HepG2 (cell line): Measurements from ENCODE around the gene DHX57. TPM values are rescaled to one million over a fixed set of nuclear protein-coding genes. Genes with fewer than 3 reads are reported as not detected.

ENCODE experiments used
- ATAC-seq: fragments of 200-7000 bp; cut with Tn5 transposase; 3 replicates; pipeline ENCODE4 v1.9.1; 2020; ENCODE audit warnings: mild to moderate bottlenecking, moderate library complexity
- BruUV-seq: library from RNA; stranded (reverse); fragments of 400-500 nt; replicated peaks from 2 replicates; lab custom pipeline; 2021; lab: Mats Ljungman, UMichigan
- CTCF ChIA-PET: fragments of 300-600 bp; formaldehyde crosslinking; extraction: SDS; loops from one replicate; lab custom pipeline; 2021; ENCODE audit warnings: low total read pairs, inconsistent platforms, low intra/inter-chr PET ratio; lab: Yijun Ruan, JAX
- POLR2A ChIA-PET: fragments of 350-600 bp; sonication (Branson Sonifier 250); formaldehyde crosslinking; loops from one replicate; lab custom pipeline; 2020; ENCODE audit warnings: antibody characterized with exemption, inconsistent platforms; lab: Yijun Ruan, JAX
- DNase-seq: peaks from one replicate; pipeline ENCODE4 v3.0.0-alpha.2; 2015; ENCODE audit warnings: low spot score
- FAIRE-seq: peaks from 3 replicates; lab custom pipeline; 2011; peaks lifted over from hg19 to GRCh38; lab: Jason Lieb, UNC
- H2AFZ ChIP-seq: one replicate; pipeline ENCODE4 v1.6.1; 2011; ENCODE audit warnings: low read length, inconsistent platforms
- H3K27ac ChIP-seq: fragments of 300-600 bp; 3 replicates; pipeline ENCODE4 v1.8.0; 2011; ENCODE audit warnings: mixed run types, mild to moderate bottlenecking, mixed read lengths, low read length, inconsistent platforms; ENCODE audit not compliant: insufficient read depth; ENCODE audit errors: extremely low read length
- H3K27me3 ChIP-seq, 2 experiments: fragments of 200-600 bp in 1 of 2; 2 replicates in 1 of 2; 3 replicates in 1 of 2; pipeline versions ENCODE4 v1.6.0 to v1.8.0; 2011; ENCODE audit warnings: low read length in 2 of 2, mild to moderate bottlenecking in 2 of 2, moderate library complexity in 2 of 2, inconsistent platforms in 1 of 2; ENCODE audit not compliant: insufficient read depth in 2 of 2, control insufficient read depth in 1 of 2
- H3K36me3 ChIP-seq, 2 experiments: fragments of 200-600 bp in 1 of 2; replicated peaks in 1 of 2; 2 replicates in 1 of 2; 3 replicates in 1 of 2; pipeline versions ENCODE4 v1.5.1 to v1.8.0; 2011; ENCODE audit warnings: low read length in 2 of 2, inconsistent platforms in 1 of 2; ENCODE audit not compliant: insufficient read depth in 2 of 2, control insufficient read depth in 1 of 2
- H3K4me1 ChIP-seq: 2 replicates; pipeline ENCODE4 v1.5.1; 2012; ENCODE audit warnings: low read length, inconsistent platforms; ENCODE audit not compliant: insufficient read depth
- H3K4me2 ChIP-seq: 2 replicates; pipeline ENCODE4 v1.6.0; 2011; ENCODE audit warnings: low read depth, low read length, inconsistent platforms
- H3K4me3 ChIP-seq, 3 experiments: fragments of 200-600 bp in 1 of 3; sonication (generic), shearing (Covaris generic) in 1 of 3; replicated peaks in 1 of 3; 2 replicates each; pipeline ENCODE4 v1.5.1; 2011 to 2016; ENCODE audit warnings: low read length in 3 of 3, inconsistent platforms in 2 of 3, low read depth in 2 of 3, mild to moderate bottlenecking in 2 of 3, control low read depth in 1 of 3, mixed read lengths in 1 of 3; ENCODE audit not compliant: insufficient read depth in 1 of 3
- H3K79me2 ChIP-seq: one replicate; pipeline ENCODE4 v1.6.1; 2011; ENCODE audit warnings: low read length, inconsistent platforms; ENCODE audit not compliant: insufficient read depth
- H3K9ac ChIP-seq: 2 replicates; pipeline ENCODE4 v1.6.0; 2011; ENCODE audit warnings: mild to moderate bottlenecking, low read depth, low read length, inconsistent platforms; ENCODE audit not compliant: insufficient read depth
- H3K9me3 ChIP-seq: 2 replicates; pipeline ENCODE4 v1.5.1; 2012; ENCODE audit warnings: mild to moderate bottlenecking, low read length
- H4K20me1 ChIP-seq: 2 replicates; pipeline ENCODE4 v1.6.0; 2011; ENCODE audit warnings: inconsistent platforms, mild to moderate bottlenecking, low read length, moderate library complexity; ENCODE audit not compliant: insufficient read depth
- CENPX ChIP-seq: sonication (generic); formaldehyde crosslinking; IDR thresholded peaks from 2 replicates; pipeline ENCODE4 v1.9.0; 2021; ENCODE audit warnings: mild to moderate bottlenecking, missing genetic modification reagents, moderate library complexity
- HMG20B ChIP-seq: conservative IDR thresholded peaks from 2 replicates; pipeline ENCODE4 v1.6.1; 2016; ENCODE audit warnings: missing genetic modification reagents, missing compliant biosample characterization
- KLF12 ChIP-seq: sonication (generic); formaldehyde crosslinking; IDR thresholded peaks from 2 replicates; pipeline ENCODE4 v1.4.0; 2020; ENCODE audit warnings: missing genetic modification reagents, borderline replicate concordance
- PHF21A ChIP-seq: sonication (generic); formaldehyde crosslinking; IDR thresholded peaks from 2 replicates; pipeline ENCODE4 v1.5.0; 2020; ENCODE audit warnings: mild to moderate bottlenecking, missing genetic modification reagents
- SIN3A ChIP-seq: IDR thresholded peaks from 2 replicates; pipeline ENCODE4 v1.6.1; 2011; ENCODE audit warnings: low read depth, mild to moderate bottlenecking, control low read depth, low read length, borderline replicate concordance
- SMAD1 ChIP-seq: sonication (generic); formaldehyde crosslinking; IDR thresholded peaks from 2 replicates; pipeline ENCODE4 v1.4.0; 2020; ENCODE audit warnings: missing genetic modification reagents, low read depth, mild to moderate bottlenecking, borderline replicate concordance
- SNAI1 ChIP-seq: sonication (generic); formaldehyde crosslinking; IDR thresholded peaks from 2 replicates; pipeline ENCODE4 v1.5.0; 2020; ENCODE audit warnings: mild to moderate bottlenecking, missing genetic modification reagents, borderline replicate concordance
- SP1 ChIP-seq, 2 experiments: fragments of 450-650 bp in 1 of 2; sonication (generic) in 1 of 2; formaldehyde crosslinking in 1 of 2; IDR thresholded peaks; 2 replicates each; pipeline versions ENCODE4 v1.4.0 to v1.6.1; 2016 to 2020; ENCODE audit warnings: missing genetic modification reagents in 1 of 2
- TCF7 ChIP-seq: sonication (generic); IDR thresholded peaks from 2 replicates; pipeline ENCODE4 v1.6.1; 2016; ENCODE audit warnings: antibody characterized with exemption, low read depth
- ZFYVE20 ChIP-seq: sonication (generic); formaldehyde crosslinking; IDR thresholded peaks from 2 replicates; pipeline ENCODE4 v1.8.0; 2023; ENCODE audit warnings: low read depth, mild to moderate bottlenecking, moderate library complexity, missing genetic modification reagents, borderline replicate concordance
- ZNF354B ChIP-seq: sonication (generic); formaldehyde crosslinking; IDR thresholded peaks from 2 replicates; pipeline ENCODE4 v1.8.0; 2022; ENCODE audit warnings: mild to moderate bottlenecking, missing genetic modification reagents
- ZNF7 ChIP-seq: IDR thresholded peaks from 2 replicates; pipeline ENCODE4 v1.6.1; 2016; ENCODE audit warnings: missing biosample characterization, missing genetic modification reagents
- ZNF772 ChIP-seq: sonication (generic); formaldehyde crosslinking; IDR thresholded peaks from 2 replicates; pipeline ENCODE4 v1.5.0; 2020; ENCODE audit warnings: mild to moderate bottlenecking, missing genetic modification reagents
- ZNF782 ChIP-seq: sonication (generic); formaldehyde crosslinking; IDR thresholded peaks from 2 replicates; pipeline ENCODE4 v1.4.0; 2020; ENCODE audit warnings: missing genetic modification reagents, mild to moderate bottlenecking, borderline replicate concordance
- WGBS: methylation state at CpG from one replicate; pipeline ENCODE4 v1.1.6; 2017; ENCODE audit warnings: low lambda C conversion rate; 5-methylcytosine and 5-hydroxymethylcytosine counted together
- in situ Hi-C: cut with HindIII; loops from 2 replicates; pipeline ENCODE4 v1.10.0; 2017; ENCODE audit warnings: low pct_unique_long_range_greater_than_20kb; ENCODE audit not compliant: extremely low pct_ligation_motif_present
- intact Hi-C: fragments of 100-400 bp; cut with micrococcal nuclease; formaldehyde crosslinking; loops from one replicate; pipeline ENCODE4 v1.10.0; 2022; ENCODE audit not compliant: unreplicated experiment
- polyA plus RNA-seq, 8 experiments: library from polyadenylated mRNA; depleted of rRNA in 3 of 8; stranded (reverse) in 7 of 8; unstranded in 1 of 8; fragments of >200 nt; fragmentation: Illumina TruSeq in 4 of 8; extraction: Trizol in 4 of 8; gene quantifications; 2 replicates each; pipeline versions ENCODE4 v1.2.1 to v1.2.3, GENCODE V29; 2011 to 2016; ENCODE audit warnings: low read depth in 4 of 8, missing spikeins in 1 of 8, mixed read lengths in 1 of 8; ENCODE audit not compliant: insufficient read depth in 1 of 8
- total RNA-seq, 5 experiments: library from RNA; depleted of rRNA; stranded (reverse); fragments of >200 nt; fragmentation: Illumina TruSeq; extraction: Trizol; gene quantifications; 2 replicates each; pipeline ENCODE4 v1.2.3, GENCODE V29; 2016; ENCODE audit warnings: low read depth in 1 of 5
- TF ChIP-seq, protein P1 (sequence below): sonication (generic); formaldehyde crosslinking; IDR thresholded peaks from 2 replicates; pipeline ENCODE4 v1.5.1; 2020; ENCODE audit warnings: mild to moderate bottlenecking, missing genetic modification reagents, borderline replicate concordance
- TF ChIP-seq, protein P2 (sequence below): sonication (generic); formaldehyde crosslinking; IDR thresholded peaks from 2 replicates; pipeline ENCODE4 v1.5.0; 2020; ENCODE audit warnings: mild to moderate bottlenecking, missing genetic modification reagents, moderate library complexity
- TF ChIP-seq, protein P3 (sequence below): IDR thresholded peaks from 2 replicates; pipeline ENCODE4 v1.6.1; 2016; ENCODE audit warnings: missing compliant biosample characterization, missing genetic modification reagents, borderline replicate concordance

DHX57 gene
- total and polyA plus RNA-seq, 2 of the 13 experiments (the other 11 are each of a cell fraction or from before 2014, with no cell fraction given): 9.2 to 24.2 TPM

DNA sequence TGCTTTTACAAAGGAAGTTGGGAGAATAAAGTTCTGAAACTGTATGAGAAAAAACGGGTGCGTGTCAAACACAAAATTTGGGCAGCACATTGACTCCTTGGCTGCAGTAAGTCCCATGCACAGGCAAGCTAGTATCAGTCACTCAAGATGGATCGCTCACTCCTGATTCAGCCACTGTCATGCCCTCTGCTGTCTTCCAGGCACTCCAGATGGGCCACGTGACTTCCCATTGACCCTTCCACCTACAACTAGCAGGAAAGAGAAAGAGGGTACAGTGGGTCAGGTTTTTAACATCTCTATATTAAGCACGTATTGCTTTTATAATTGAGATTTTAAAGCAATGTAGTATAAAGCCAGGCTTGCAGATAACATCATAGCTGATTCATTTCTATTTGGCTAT lies 22.5 kb upstream of the DHX57 start:
- ATAC-seq (no peak), DNase-seq (no peak), FAIRE-seq (no peak)
- Histone ChIP-seq H3K79me2 (no peaks in the 10 kb centered on the region), H3K27ac (no peak overlapping the region), H3K9ac (no peak overlapping the region), H3K27me3 (peaks cover 0 to 10% of the 10 kb centered on the region in 2 experiments; a peak in 1 of 5 replicates), H3K4me3 (no peak overlapping the region), H3K9me3 (no peaks in the 10 kb centered on the region), H2AFZ (no peak overlapping the region), H4K20me1 (no peaks in the 10 kb centered on the region), H3K4me1 (0 out of 2 replicates have a peak, but pooled peaks cover 5% of the 10 kb centered on the region), H3K36me3 (no peaks in the 10 kb centered on the region), H3K4me2 (no peak overlapping the region)
- intact Hi-C loops: no loop called here
- POLR2A ChIA-PET: no interaction called here
- CTCF ChIA-PET: no interaction called here
- in situ Hi-C loops: no loop called here
- WGBS: 42% methylated on average over 5 of the region's 5 CpGs
- no TSS peak for BruUV-seq
- TF ChIP-seq ZNF7 (CRISPR knock-in tag) (no peak), KLF12 (CRISPR knock-in tag) (no peak), ZNF772 (CRISPR knock-in tag) (no peak), HMG20B (no peak), CENPX (no peak), SIN3A (no peak), ZFYVE20 (CRISPR knock-in tag) (no peak), SNAI1 (CRISPR knock-in tag) (no peak), SMAD1 (no peak), TCF7 (no peak), ZNF354B (CRISPR knock-in tag) (no peak), SP1 (IDR thresholded peaks at IDR 0.05) (no peak), SP1 (CRISPR knock-in tag; IDR thresholded peaks at IDR 0.05) (no peak), PHF21A (CRISPR knock-in tag) (no peak), ZNF782 (no peak)
- TF ChIP-seq, protein P1, sequence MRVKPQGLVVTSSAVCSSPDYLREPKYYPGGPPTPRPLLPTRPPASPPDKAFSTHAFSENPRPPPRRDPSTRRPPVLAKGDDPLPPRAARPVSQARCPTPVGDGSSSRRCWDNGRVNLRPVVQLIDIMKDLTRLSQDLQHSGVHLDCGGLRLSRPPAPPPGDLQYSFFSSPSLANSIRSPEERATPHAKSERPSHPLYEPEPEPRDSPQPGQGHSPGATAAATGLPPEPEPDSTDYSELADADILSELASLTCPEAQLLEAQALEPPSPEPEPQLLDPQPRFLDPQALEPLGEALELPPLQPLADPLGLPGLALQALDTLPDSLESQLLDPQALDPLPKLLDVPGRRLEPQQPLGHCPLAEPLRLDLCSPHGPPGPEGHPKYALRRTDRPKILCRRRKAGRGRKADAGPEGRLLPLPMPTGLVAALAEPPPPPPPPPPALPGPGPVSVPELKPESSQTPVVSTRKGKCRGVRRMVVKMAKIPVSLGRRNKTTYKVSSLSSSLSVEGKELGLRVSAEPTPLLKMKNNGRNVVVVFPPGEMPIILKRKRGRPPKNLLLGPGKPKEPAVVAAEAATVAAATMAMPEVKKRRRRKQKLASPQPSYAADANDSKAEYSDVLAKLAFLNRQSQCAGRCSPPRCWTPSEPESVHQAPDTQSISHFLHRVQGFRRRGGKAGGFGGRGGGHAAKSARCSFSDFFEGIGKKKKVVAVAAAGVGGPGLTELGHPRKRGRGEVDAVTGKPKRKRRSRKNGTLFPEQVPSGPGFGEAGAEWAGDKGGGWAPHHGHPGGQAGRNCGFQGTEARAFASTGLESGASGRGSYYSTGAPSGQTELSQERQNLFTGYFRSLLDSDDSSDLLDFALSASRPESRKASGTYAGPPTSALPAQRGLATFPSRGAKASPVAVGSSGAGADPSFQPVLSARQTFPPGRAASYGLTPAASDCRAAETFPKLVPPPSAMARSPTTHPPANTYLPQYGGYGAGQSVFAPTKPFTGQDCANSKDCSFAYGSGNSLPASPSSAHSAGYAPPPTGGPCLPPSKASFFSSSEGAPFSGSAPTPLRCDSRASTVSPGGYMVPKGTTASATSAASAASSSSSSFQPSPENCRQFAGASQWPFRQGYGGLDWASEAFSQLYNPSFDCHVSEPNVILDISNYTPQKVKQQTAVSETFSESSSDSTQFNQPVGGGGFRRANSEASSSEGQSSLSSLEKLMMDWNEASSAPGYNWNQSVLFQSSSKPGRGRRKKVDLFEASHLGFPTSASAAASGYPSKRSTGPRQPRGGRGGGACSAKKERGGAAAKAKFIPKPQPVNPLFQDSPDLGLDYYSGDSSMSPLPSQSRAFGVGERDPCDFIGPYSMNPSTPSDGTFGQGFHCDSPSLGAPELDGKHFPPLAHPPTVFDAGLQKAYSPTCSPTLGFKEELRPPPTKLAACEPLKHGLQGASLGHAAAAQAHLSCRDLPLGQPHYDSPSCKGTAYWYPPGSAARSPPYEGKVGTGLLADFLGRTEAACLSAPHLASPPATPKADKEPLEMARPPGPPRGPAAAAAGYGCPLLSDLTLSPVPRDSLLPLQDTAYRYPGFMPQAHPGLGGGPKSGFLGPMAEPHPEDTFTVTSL (CRISPR knock-in tag): no peak
- TF ChIP-seq, protein P2, sequence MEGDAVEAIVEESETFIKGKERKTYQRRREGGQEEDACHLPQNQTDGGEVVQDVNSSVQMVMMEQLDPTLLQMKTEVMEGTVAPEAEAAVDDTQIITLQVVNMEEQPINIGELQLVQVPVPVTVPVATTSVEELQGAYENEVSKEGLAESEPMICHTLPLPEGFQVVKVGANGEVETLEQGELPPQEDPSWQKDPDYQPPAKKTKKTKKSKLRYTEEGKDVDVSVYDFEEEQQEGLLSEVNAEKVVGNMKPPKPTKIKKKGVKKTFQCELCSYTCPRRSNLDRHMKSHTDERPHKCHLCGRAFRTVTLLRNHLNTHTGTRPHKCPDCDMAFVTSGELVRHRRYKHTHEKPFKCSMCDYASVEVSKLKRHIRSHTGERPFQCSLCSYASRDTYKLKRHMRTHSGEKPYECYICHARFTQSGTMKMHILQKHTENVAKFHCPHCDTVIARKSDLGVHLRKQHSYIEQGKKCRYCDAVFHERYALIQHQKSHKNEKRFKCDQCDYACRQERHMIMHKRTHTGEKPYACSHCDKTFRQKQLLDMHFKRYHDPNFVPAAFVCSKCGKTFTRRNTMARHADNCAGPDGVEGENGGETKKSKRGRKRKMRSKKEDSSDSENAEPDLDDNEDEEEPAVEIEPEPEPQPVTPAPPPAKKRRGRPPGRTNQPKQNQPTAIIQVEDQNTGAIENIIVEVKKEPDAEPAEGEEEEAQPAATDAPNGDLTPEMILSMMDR (CRISPR knock-in tag): no peak
- TF ChIP-seq, protein P3, sequence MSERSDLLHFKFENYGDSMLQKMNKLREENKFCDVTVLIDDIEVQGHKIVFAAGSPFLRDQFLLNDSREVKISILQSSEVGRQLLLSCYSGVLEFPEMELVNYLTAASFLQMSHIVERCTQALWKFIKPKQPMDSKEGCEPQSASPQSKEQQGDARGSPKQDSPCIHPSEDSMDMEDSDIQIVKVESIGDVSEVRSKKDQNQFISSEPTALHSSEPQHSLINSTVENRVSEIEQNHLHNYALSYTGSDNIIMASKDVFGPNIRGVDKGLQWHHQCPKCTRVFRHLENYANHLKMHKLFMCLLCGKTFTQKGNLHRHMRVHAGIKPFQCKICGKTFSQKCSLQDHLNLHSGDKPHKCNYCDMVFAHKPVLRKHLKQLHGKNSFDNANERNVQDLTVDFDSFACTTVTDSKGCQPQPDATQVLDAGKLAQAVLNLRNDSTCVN (CRISPR knock-in tag): no peak
